ENCODE data around the gene KCNQ1. TPM values are rescaled to one million over a fixed set of nuclear protein-coding genes. Genes with fewer than 3 reads are reported as not detected.

Gene KCNQ1
- total RNA-seq, 1 experiment from 2014 or later, result not detected

GRCh38 chr11:2716376-2717095 lies 271.7 kb downstream of the KCNQ1 start:
- H3K4me3 Mint-ChIP-seq (ENCODE audit: unreplicated experiment), result no peak overlapping the region
- no TSS peak for BruUV-seq (replicated peaks)
- no peaks in the 10 kb centered on the region for H3K36me3 Mint-ChIP-seq (ENCODE audit: insufficient read depth, unreplicated experiment)
- DNase-seq (ENCODE audit: unreplicated experiment), result no peak
- H3K4me1 Mint-ChIP-seq (ENCODE audit: insufficient read depth, unreplicated experiment), result no peaks in the 10 kb centered on the region
- ChIA-PET CTCF (no interaction called here), POLR2A (no interaction called here)
- H3K9me3 Mint-ChIP-seq (ENCODE audit: unreplicated experiment), result no peaks in the 10 kb centered on the region
- no peak for TF ChIP-seq CTCF (IDR thresholded peaks at IDR 0.05; ENCODE audit: unreplicated experiment)
- H3K27me3 Mint-ChIP-seq (ENCODE audit: insufficient read depth, unreplicated experiment), result peaks cover 18% of the 10 kb centered on the region
- no peak overlapping the region for H3K27ac Mint-ChIP-seq (ENCODE audit: low read depth, unreplicated experiment)
- intact Hi-C loops (cut with micrococcal nuclease), result no loop called here

GRCh38 chr11:2717561-2718325 lies 272.9 kb downstream of the KCNQ1 start:
- Mint-ChIP-seq H3K27ac (ENCODE audit: low read depth, unreplicated experiment) (no peak overlapping the region), H3K27me3 (ENCODE audit: insufficient read depth, unreplicated experiment) (peaks cover 14% of the 10 kb centered on the region), H3K36me3 (ENCODE audit: insufficient read depth, unreplicated experiment) (no peaks in the 10 kb centered on the region), H3K4me1 (ENCODE audit: insufficient read depth, unreplicated experiment) (no peaks in the 10 kb centered on the region), H3K4me3 (ENCODE audit: unreplicated experiment) (no peak overlapping the region), H3K9me3 (ENCODE audit: unreplicated experiment) (no peaks in the 10 kb centered on the region)
- POLR2A ChIA-PET, result no interaction called here
- no TSS peak for BruUV-seq (replicated peaks)
- CTCF ChIA-PET, result interaction anchor here (0.7 to 0.9 kb wide), 2 partner anchors 30 to 185 kb away, joined by 3 to 4 read pairs; no protein-coding TSS in a partner anchor
- no peak for DNase-seq (ENCODE audit: unreplicated experiment)
- intact Hi-C loops (cut with micrococcal nuclease), result no loop called here
- no peak for TF ChIP-seq CTCF (IDR thresholded peaks at IDR 0.05; ENCODE audit: unreplicated experiment)

- H3K4me3 Mint-ChIP-seq (ENCODE audit: unreplicated experiment), result no peak overlapping the region
- ChIA-PET POLR2A (no interaction called here), CTCF (interaction anchor here (0.7 kb wide), 1 partner anchor 891 kb away, joined by 3 read pairs; no protein-coding TSS in a partner anchor)
- H3K4me1 Mint-ChIP-seq (ENCODE audit: insufficient read depth, unreplicated experiment), result no peaks in the 10 kb centered on the region
- no peak for TF ChIP-seq CTCF (IDR thresholded peaks at IDR 0.05; ENCODE audit: unreplicated experiment)
- DNase-seq (ENCODE audit: unreplicated experiment), result no peak
- no peak overlapping the region for H3K27ac Mint-ChIP-seq (ENCODE audit: low read depth, unreplicated experiment)
- BruUV-seq (replicated peaks), result no TSS peak
- no peaks in the 10 kb centered on the region for H3K9me3 Mint-ChIP-seq (ENCODE audit: unreplicated experiment)
- no peaks in the 10 kb centered on the region for H3K36me3 Mint-ChIP-seq (ENCODE audit: insufficient read depth, unreplicated experiment)
- H3K27me3 Mint-ChIP-seq (ENCODE audit: insufficient read depth, unreplicated experiment), result peaks cover 12% of the 10 kb centered on the region
- intact Hi-C loops (cut with micrococcal nuclease), result no loop called here
These were observed 274.1 kb downstream of the KCNQ1 start for GRCh38 chr11:2718817-2719438.

Measured in MCF 10A (cell line).